Osteoblast (primary cell): ENCODE measurements around the gene CNOT10. TPM values are rescaled to one million over a fixed set of nuclear protein-coding genes. Genes with fewer than 3 reads are reported as not detected.

Source experiments
- DNase-seq: peaks from one replicate; pipeline ENCODE4 v3.0.0; 2011; ENCODE audit warnings: low spot score, mixed read lengths; ENCODE audit not compliant: insufficient read length; ENCODE audit errors: missing footprints
- H2AFZ ChIP-seq: 2 replicates; pipeline ENCODE4 v1.6.0; 2011; ENCODE audit warnings: mild to moderate bottlenecking, low read length
- H3K27ac ChIP-seq: 2 replicates; pipeline ENCODE4 v1.5.1; 2011; ENCODE audit warnings: mild to moderate bottlenecking, low read depth, low read length, moderate library complexity
- H3K27me3 ChIP-seq: 2 replicates; pipeline ENCODE4 v1.6.0; 2012; ENCODE audit warnings: mild to moderate bottlenecking, control low read depth, inconsistent platforms, low read length, moderate library complexity; ENCODE audit not compliant: insufficient read depth
- H3K36me3 ChIP-seq: 2 replicates; pipeline ENCODE4 v1.5.1; 2011; ENCODE audit warnings: mild to moderate bottlenecking, low read length, control low read depth, moderate library complexity; ENCODE audit not compliant: insufficient read depth
- H3K4me1 ChIP-seq: 2 replicates; pipeline ENCODE4 v1.5.1; 2011; ENCODE audit warnings: mild to moderate bottlenecking, low read length, control low read depth, moderate library complexity; ENCODE audit not compliant: insufficient read depth
- H3K4me2 ChIP-seq: 2 replicates; pipeline ENCODE4 v1.6.0; 2011; ENCODE audit warnings: mild to moderate bottlenecking, low read length; ENCODE audit not compliant: insufficient read depth
- H3K4me3 ChIP-seq: fragments of 200-600 bp; sonication (generic); 3 replicates; pipeline ENCODE4 v1.5.1; 2012; ENCODE audit warnings: mild to moderate bottlenecking, low read length, inconsistent platforms; ENCODE audit not compliant: insufficient read depth
- H3K79me2 ChIP-seq: 2 replicates; pipeline ENCODE4 v1.6.0; 2012; ENCODE audit warnings: mild to moderate bottlenecking, low read length, control low read depth, inconsistent platforms; ENCODE audit not compliant: insufficient read depth
- H3K9me3 ChIP-seq: 2 replicates; pipeline ENCODE4 v1.5.1; 2011; ENCODE audit warnings: low read depth, low read length, control low read depth
- H4K20me1 ChIP-seq: 2 replicates; pipeline ENCODE4 v1.6.0; 2012; ENCODE audit warnings: mild to moderate bottlenecking, low read length, control low read depth; ENCODE audit not compliant: insufficient read depth
- CTCF ChIP-seq: IDR thresholded peaks from 2 replicates; pipeline ENCODE4 v1.5.1; 2011; ENCODE audit warnings: mild to moderate bottlenecking, low read depth, low read length, moderate library complexity; ENCODE audit errors: extremely low read depth
- total RNA-seq: library from RNA; depleted of rRNA; stranded (reverse); fragments of >200 nt; gene quantifications from 2 replicates; pipeline ENCODE4 v1.2.3, GENCODE V29; 2012

Gene CNOT10
- total RNA-seq, 1 donor = 36.9 TPM

GRCh38 chr3:32713181-32713580 is 28.2 kb downstream of the CNOT10 start:
- H3K4me3 ChIP-seq = no peak overlapping the region
- no peaks in the 10 kb centered on the region for H3K27me3 ChIP-seq
- no peaks in the 10 kb centered on the region for H3K79me2 ChIP-seq
- no peak overlapping the region for H3K4me2 ChIP-seq
- H3K27ac ChIP-seq = no peak overlapping the region
- DNase-seq = no peak
- H4K20me1 ChIP-seq = no peaks in the 10 kb centered on the region
- no peaks in the 10 kb centered on the region for H3K9me3 ChIP-seq
- H3K4me1 ChIP-seq = no peaks in the 10 kb centered on the region
- TF ChIP-seq CTCF = no peak
- no peak overlapping the region for H2AFZ ChIP-seq
- peaks cover 10% of the 10 kb centered on the region for H3K36me3 ChIP-seq

- Histone ChIP-seq H3K27me3 (no peaks in the 10 kb centered on the region), H3K36me3 (peaks cover 9% of the 10 kb centered on the region), H4K20me1 (no peaks in the 10 kb centered on the region), H3K4me3 (no peak overlapping the region), H3K79me2 (no peaks in the 10 kb centered on the region), H2AFZ (no peak overlapping the region), H3K4me1 (no peaks in the 10 kb centered on the region), H3K27ac (no peak overlapping the region), H3K9me3 (no peaks in the 10 kb centered on the region), H3K4me2 (no peak overlapping the region)
- DNase-seq = no peak
- TF ChIP-seq CTCF = no peak
Observed at GRCh38 chr3:32719335-32719734, 34.3 kb downstream of the CNOT10 start.

GRCh38 chr3:32719931-32720330 is 34.9 kb downstream of the CNOT10 start:
- Histone ChIP-seq H3K79me2 (no peaks in the 10 kb centered on the region), H4K20me1 (no peaks in the 10 kb centered on the region), H3K36me3 (peaks cover 9% of the 10 kb centered on the region), H3K4me3 (no peak overlapping the region), H3K4me1 (no peaks in the 10 kb centered on the region), H3K27me3 (no peaks in the 10 kb centered on the region), H3K9me3 (no peaks in the 10 kb centered on the region), H3K4me2 (no peak overlapping the region), H3K27ac (no peak overlapping the region), H2AFZ (no peak overlapping the region)
- TF ChIP-seq CTCF = no peak
- DNase-seq = no peak

GRCh38 chr3:32725721-32726120 is 40.7 kb downstream of the CNOT10 start:
- no peaks in the 10 kb centered on the region for H3K27me3 ChIP-seq
- no peaks in the 10 kb centered on the region for H3K79me2 ChIP-seq
- H3K4me2 ChIP-seq = no peak overlapping the region
- peaks cover 16% of the 10 kb centered on the region for H3K36me3 ChIP-seq
- H3K4me3 ChIP-seq = no peak overlapping the region
- H2AFZ ChIP-seq = no peak overlapping the region
- no peaks in the 10 kb centered on the region for H3K9me3 ChIP-seq
- no peaks in the 10 kb centered on the region for H4K20me1 ChIP-seq
- no peak for DNase-seq
- peaks cover 8% of the 10 kb centered on the region for H3K4me1 ChIP-seq
- no peak for TF ChIP-seq CTCF
- H3K27ac ChIP-seq = no peak overlapping the region
